NCI-H146 (cell line): ENCODE data around the gene DGKD.

Experiments used
- DNase-seq: peaks from one replicate; lab custom pipeline; 2025; lab: John Stamatoyannopoulos, UW

The DGKD gene

DNA sequence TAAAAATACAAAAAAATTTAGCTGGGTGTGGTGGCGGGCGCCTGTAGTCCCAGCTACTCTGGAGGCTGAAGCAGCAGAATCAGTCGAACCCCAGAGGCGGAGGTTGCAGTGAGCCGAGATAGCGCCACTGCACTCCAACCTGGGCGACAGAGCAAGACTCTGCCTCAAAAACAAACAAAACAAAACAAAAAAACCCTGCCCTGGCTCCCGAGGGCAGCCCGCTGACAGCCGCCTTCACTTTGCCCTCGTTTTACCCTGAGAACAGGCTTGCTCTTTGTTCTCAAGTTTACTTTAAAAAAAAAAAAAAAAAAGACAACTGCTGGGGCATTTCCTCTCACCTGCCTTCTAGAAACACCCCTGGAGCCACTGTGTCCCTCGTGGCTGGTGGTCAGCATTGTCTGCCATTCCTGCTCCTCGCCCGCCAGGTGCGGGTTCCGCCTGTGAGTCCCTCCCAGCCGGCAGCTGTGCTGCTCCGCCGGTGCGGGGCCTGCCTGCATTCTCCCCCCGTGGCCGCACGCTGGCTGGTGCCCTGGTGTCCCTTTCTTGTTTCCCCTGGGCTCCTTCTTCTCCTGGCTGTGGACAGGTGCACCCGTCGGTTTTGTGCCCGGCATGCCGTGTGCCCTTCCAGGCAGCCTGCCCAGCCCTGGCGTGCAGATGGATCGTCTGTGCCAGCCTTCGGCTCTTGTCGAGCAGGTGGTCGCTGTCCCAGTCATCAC, 106.6 kb downstream of the DGKD start:
- peak; percentile 37 for DNase-seq

DNA sequence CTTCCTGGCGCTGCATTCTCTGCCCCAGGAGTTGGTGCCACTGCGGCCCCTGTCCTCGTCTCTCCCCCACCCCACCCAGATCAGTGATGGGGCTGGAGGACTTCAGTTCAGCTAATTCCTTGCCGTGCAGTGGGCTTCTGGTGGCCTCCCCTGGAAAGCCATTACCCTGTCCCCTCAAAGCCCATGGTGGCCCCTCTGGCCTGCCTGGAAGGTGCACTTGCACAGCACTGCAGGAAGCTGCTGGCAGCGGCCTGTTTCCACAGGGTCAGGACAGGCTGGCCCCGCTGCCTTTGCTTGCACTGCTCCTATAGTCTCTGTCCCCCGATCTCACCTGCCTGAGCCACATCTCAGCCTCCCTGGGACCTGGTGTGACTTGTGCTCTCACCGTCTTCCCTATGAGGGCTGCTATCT, 107.2 kb downstream of the DGKD start:
- no peak for DNase-seq

DNA sequence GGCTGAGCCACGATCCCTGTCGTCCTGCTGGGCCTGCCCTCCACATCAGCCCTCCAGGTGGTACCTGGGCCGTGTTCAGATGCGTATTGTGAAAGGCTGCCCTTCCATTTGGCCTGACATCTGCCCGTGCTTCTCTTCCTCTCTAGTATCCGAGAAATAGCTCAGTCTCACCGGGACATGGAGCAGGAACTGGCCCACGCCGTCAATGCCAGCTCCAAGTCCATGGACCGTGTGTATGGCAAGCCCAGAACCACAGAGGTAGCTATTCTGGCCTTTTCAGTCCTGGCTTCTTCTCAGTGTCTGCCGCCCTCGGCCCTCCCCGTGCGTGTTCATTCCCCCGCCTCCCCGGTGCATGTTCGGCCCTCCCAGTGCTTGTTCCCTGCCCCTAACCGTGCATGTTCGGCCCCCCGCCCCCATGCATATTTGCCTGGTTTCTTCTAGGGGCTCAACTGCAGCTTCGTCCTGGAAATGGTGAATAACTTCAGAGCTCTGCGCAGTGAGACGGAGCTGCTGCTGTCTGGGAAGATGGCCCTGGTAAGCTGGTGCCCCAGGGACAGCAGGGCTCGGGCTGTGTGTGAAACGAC, 108.0 kb downstream of the DGKD start:
- DNase-seq = no peak

GRCh38 chr2:233462826-233463470, 108.7 kb downstream of the DGKD start:
- DNase-seq = no peak

DNA sequence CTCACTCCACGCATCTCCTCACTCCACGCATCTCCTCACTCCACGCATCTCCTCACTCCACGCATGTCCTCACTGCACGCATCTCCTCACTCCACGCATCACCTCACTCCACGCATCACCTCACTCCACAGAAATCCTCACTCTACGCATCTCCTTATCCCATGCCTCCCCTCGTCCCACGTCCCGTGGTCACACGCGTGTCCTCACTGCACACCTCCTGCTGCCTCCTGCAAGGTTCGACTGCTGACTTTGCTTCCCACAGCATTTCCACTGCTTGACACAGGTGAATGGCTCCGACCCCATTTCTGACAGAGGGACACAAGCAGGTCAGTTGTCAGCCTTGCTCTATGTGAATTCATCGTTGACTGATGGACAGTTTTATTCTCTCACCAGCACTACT, 109.3 kb downstream of the DGKD start:
- no peak for DNase-seq

DNA sequence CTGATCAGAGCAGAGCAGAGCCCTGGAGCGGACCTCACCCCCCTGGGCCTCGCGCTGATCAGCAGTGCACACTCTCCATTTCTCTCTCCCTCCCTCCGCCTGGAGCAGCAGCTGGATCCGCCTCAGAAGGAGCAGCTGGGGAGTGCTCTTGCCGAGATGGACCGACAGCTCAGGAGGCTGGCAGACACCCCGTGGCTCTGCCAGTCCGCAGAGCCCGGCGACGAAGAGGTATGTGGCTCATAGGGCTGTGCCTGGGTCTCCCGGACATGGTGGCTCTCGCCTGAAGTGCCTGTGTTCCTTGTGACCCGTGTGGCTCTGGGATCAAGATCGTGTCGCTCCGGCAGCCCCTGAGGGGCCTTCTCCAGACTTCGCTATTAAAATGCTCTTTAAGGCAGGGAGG, 109.8 kb downstream of the DGKD start:
- no peak for DNase-seq

GRCh38 chr2:233464531-233465240, 110.4 kb downstream of the DGKD start:
- no peak for DNase-seq

GRCh38 chr2:233466991-233467603, 112.8 kb downstream of the DGKD start:
- DNase-seq = no peak

GRCh38 chr2:233468047-233468740, 113.9 kb downstream of the DGKD start:
- no peak for DNase-seq

GRCh38 chr2:233468741-233469110, 114.4 kb downstream of the DGKD start:
- DNase-seq = no peak

GRCh38 chr2:233469261-233470010, 115.1 kb downstream of the DGKD start:
- no peak for DNase-seq

DNA sequence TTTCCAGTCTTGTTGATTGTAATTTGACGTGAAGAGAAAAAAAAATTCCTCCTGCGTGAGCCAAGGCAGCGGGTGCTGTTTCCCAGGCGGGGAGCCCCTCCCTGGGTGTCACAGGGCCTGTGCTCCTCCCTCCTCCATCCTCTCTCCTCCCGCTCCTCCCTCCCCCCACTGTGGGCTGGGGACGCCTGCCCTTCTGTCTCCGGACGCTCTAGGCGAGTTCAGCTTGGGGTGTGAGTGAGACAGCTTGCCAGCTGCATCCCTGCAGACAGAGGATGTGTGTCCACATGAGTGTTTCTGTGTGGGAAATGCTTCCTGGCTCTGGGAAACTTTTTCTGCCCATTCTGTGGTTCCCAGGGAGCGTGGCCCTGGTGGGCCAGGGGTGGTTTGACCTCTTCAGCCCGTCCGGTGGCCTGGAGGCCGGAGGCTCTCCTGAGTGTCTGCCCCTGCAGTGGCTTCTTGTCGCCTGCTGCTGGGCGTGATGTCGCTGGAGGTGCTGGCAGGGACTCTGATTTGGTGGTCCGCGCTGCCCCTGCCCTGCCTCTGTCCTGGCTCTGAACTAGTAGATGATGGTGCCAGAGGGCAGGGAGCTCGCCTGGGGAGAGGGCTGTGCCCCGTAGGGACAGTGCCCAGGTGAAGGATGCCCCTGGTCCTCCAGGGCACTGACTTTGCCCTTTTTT, 115.9 kb downstream of the DGKD start:
- no peak for DNase-seq

DNA sequence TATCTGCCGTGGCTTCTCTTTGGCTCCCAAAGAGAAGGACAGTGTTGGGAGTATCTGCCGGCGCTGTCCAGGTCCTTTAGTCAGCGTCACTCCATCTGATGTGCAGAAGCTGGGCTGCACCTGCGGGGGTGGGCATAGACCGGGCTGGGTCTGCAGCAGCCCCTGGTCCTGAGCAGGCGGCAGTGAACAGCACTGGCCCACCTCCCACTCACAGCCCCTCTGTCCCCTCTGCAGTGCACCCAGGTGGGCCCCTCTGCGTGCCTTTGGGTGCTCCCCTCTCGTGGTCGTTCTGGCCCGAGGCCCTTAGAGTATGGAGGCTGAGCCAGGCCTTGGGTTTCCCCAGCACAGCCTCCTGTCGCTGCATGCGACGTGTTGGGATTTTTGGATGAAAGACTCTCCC, 116.5 kb downstream of the DGKD start:
- no peak for DNase-seq

- DNase-seq = no peak
Measured at GRCh38 chr2:233471291-233472035, 117.2 kb downstream of the DGKD start.

DNA sequence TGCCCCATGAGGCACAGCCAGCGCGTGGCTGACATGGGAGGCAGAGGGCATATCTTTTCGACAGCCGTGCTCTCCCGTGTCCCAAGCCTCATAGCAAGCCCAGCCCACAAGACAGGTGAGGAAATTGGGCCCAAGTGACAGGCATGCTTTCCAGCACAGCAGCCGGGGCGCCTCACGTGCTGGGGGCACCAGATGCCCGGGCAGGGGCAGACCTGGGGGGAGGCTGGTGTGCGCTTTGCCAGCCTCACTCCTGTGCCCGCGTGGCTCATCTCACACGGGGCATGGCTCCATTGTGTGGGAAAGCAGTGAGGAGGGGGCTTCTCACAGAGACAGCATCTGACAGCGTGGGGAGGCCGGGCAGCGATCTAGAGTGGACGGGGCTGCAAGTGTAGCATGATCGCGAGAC, 119.1 kb downstream of the DGKD start:
- DNase-seq = no peak

DNA sequence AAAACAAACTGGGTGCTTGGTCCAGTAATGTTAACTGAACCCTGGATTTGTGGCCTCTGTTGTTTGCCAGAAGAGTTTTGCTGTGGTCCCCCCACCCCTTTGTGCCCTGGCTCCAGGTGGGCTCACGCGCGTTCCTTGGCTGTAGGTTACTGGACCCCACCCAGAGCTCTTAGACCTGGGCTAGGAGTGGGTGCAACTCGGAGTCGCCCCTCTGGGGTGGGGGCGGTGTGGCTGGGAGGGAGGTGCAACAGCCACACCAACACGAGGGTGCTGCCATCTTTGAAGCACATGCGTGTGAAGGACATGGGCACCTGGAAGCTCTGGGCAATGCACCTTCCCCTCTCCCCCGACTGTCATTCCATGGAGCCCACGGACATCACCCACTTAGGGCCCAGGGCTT, 119.6 kb downstream of the DGKD start:
- no peak for DNase-seq

DNA sequence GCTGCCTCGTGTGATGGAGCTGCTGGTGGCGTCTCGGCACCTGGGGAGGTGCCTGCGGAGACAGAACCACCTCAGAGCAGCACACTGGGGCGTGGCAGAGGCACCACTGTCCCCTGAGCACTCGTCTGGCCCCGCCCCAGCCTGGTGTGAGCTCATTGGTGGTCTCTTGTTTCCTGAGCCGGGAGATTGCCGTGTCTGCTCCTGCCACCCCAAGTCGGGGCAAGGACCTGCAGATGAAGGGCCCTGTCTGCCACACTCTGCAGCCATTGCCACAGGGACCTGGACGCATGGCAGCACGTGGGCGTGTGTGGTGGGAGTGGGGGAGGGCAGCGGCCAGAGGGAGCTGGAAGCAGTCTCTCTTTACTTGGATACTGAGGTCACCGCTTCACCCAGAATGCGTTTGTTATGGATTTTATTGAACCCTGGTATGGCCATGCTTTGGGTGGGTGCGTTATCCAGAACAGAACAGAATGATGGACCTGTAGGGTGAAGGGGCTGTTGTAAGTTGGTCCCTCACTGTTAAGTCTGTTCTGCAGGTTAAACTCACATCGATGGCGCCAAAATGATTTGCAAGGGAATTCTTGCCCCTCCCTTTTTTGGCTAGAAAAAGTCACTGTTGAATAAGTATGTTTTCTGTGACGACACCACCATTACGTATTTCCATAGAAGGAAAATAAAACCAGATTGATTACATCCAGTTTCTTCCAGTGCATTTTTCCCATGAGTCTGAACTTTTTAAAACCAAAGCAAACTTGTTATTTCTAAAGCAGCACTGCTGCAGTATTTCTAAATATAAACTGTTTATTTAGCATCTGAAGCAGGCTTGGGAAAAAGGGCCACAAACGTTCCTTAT, 120.2 kb downstream of the DGKD start:
- no peak for DNase-seq

DNA sequence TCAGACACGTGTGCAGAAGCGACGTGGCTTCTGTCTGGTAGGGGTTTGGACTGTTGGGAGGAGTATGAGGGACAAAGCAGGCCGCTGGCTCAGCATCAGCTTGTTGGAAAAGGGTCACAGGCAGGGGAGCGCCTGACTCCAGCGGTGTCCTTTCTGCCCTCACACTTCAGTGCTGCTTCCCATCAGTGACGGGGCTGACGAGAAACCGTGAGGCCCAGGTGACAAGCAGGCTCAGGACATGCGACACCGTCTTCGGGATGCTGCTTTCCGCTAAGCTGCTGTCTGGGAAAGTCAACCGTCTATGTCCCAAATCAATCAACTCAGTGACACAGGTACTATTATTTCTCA, 121.7 kb downstream of the DGKD start:
- DNase-seq = no peak
